Measurements from ENCODE around the gene MFRP.

MFRP gene

DNA sequence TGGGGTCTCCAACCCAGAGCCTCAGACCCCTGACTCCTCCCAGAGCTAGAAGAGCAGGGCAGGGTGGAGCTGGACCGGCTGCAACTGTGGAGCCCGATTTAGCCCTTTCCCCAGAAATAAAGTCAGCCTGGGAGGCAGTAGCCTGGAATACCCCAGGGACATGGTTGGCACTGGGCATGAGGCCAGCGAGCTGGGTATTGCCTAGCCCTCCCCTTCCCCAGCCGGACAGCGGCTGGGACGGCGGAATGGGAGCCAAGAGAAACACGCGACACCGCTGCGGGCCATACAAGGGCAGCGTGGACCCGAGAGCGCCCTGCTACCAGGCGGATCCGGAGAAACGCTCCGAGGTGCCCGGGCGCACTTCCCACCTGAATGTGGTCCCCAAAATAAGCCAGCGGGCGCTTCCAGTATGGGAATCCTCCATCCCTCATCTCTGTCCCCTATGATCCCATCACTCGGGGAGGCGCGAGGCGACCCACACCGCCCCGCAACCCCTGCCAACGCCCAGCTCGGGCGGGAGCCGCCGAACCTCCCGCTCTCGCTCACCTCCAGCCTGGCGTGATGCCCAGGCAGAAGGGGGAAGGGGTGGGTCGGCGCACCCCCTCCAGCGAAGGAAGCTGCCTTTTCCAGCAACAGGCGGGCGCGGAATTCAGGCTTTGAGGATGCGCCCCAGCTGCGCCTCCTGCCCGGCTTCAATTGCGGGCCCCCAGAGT lies 30.3 kb downstream of the MFRP start:
- peak; percentile 12 for DNase-seq

- peak; percentile 31 for DNase-seq
Measured at GRCh38 chr11:119315131-119316015, 31.1 kb downstream of the MFRP start.

- DNase-seq = peak; percentile 31
Measured at GRCh38 chr11:119314726-119315125, 31.8 kb downstream of the MFRP start.

- no peak for DNase-seq
Measured at GRCh38 chr11:119310682-119311052, 35.8 kb downstream of the MFRP start.

GRCh38 chr11:119309953-119310681 lies 36.4 kb downstream of the MFRP start:
- no peak for DNase-seq

DNA sequence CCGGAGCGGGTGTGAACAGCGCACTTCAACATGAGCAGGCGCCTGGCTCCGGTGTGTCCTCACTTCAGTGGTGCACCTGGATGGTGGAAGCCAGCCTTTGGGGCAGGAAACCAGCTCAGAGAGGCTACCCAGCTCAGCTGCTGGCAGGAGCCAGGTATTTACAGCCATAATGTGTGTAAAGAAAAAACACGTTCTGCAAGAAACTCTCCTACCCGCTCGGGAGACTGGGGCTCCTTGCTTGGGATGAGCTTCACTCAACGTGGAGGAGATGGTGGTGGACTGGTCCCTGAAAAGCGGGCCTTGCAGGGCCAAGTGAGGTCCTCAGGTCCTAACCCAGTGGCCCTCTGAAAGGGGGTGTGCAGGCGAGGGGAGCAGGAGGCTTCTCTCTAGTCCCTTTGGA lies 37.1 kb downstream of the MFRP start:
- DNase-seq = no peak

- no peak for DNase-seq
Measured at GRCh38 chr11:119307974-119308373, 38.5 kb downstream of the MFRP start.

- DNase-seq = no peak
Measured at GRCh38 chr11:119307219-119307618, 39.3 kb downstream of the MFRP start.

DNA sequence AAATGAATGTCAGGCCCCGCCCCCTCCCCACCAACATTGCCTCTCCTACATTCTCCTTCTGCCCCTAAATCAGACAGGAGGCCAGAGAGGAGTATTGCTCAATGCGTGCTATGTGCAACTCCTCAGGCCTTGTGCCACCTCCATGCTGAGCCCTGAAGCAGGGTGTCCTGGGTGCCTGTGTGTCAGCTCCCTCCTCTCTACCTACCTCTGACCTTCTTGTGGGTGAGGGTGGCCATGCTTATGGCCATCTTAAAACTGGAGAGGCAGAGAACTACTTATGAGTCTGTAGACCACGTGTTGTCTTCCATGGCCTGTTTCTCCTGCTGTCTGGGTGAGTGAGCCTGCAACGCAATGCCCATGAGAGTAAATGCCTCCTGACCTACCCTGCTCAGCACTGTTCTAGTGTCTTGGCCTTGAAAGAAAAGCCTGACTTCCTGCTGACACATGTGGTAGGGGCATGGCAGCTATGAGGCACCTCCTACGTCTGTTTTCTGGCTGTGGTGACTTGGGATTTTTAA lies 40.1 kb downstream of the MFRP start:
- DNase-seq = no peak

DNA sequence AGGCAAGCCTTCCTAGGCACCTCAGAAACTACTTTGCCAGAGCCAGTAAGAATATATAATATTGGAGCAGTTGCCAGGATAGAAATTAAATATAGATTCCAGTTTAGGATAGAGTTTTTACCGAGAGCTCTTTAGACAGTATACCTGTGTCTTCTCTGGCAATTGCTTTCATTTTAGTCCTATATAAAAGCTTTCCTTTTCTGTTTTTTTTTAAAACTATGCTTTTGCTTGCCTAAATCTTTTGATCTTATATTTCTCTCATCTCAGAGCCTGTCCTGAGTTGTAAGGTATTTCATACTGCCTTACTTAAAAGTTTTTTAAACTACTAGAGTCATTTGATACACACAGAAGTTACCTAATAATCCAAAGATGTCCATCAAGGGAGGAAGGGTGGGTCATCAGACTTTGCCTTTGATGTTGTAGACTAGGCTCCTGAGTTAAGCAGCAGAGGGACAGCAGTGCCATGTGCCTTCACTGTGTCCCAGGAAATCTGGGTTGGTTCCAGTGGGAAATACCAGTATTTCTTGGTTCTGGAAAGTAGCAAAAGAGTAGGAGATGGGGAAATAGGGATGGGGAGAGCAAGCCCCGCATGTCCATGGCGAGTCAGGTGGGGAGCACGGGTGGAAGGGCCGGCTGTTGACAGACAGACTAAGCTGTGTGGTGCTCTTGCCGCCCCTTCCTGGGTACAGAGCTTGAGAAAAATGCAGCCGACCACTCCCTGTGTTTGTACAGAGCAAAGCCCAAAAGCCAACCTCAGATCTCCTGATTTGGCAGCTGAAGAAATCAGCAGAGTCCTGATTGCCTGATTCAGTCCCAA lies 40.7 kb downstream of the MFRP start:
- DNase-seq = no peak

DNA sequence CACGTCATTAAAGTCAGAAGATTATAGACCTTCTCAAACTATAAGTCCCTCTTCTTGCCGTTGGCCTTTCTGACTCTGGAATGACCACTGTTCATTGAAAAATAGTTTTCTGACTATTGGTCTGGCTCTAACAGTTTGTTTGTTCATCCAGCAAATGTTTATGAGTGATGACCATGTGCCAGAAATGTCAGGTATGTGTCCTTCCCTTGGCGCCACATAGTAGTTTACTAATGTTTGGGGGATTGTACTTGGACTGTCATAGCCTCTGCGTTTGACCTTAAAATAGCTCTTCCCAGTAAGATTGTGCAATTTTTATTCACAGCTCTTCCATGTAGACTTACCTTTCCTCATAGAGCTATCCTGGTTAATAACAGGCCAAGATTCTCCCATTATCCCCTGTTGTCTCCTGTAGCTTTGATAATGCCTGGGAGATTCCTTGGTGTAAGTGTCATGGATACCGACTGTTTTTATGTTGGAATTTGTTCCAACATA lies 43.2 kb downstream of the MFRP start:
- DNase-seq = no peak

DNA sequence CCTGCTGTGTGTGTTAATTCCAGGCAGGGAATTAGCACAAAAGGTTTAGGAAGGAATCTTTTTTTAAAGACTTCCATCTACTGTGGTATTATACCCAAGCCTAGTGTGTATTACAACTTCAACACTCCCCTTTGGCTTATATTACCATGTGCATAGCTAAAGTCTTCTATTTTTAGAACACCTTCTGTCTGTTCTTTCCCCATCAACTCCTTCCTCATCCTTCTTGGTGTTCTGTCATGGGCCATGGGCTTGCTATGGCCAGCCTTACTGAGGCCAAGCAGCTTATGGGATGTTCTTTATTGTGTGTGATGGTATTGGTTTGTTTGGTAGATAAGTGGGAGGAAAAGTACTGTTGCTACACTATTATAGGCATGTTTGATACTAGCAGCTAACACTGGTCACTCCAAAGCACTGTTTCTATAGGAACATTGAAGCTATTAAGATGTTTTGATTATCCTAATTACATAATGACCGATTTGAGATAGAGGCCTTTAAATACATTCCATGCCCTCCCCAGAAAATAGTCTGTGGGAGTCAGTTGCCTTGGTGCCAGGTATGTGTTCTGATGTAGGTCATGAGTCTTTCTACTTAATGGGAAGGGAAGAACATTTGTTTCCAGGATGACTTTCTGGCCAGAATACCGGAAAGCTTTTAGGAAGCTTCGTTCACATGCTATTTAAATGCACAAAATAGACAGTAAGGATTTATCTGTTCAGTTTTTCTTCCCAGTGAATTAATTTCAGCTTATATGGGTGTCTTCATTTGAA lies 46.1 kb downstream of the MFRP start:
- DNase-seq = no peak

DNA sequence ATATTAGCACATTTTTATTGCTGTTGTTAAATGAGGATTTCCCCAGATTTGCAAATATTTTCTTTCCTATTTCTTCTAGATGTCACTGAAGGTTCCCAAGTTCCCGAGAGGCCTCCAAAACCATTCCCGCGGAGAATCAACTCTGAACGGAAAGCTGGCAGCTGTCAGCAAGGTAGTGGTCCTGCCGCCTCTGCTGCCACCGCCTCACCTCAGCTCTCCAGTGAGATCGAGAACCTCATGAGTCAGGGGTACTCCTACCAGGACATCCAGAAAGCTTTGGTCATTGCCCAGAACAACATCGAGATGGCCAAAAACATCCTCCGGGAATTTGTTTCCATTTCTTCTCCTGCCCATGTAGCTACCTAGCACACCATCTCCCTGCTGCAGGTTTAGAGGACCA lies 47.1 kb downstream of the MFRP start:
- DNase-seq = no peak

GRCh38 chr11:119298726-119299125 lies 47.8 kb downstream of the MFRP start:
- no peak for DNase-seq

GRCh38 chr11:119297938-119298337 lies 48.6 kb downstream of the MFRP start:
- no peak for DNase-seq

GRCh38 chr11:119295178-119295577 lies 51.3 kb downstream of the MFRP start:
- no peak for DNase-seq

DNA sequence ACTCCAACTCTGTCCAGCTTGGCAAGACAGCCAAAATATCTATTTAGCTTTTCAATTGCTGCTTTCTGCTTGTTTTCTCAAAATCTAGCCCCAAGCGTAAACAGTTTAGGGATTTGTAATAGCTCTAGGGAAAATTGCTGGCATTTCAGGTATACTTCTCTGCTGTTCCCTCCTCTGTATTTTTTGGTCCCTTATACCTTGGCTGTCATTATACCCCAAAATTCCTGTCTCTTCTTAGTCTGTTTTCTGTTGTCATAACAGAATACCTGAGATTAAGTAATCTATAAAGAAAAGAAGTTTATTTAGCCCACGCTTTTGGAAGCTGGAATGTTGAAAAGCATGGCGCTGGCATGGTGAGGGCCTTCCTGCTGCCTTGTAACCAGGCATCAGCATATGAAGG lies 53.0 kb downstream of the MFRP start:
- DNase-seq = no peak

DNA sequence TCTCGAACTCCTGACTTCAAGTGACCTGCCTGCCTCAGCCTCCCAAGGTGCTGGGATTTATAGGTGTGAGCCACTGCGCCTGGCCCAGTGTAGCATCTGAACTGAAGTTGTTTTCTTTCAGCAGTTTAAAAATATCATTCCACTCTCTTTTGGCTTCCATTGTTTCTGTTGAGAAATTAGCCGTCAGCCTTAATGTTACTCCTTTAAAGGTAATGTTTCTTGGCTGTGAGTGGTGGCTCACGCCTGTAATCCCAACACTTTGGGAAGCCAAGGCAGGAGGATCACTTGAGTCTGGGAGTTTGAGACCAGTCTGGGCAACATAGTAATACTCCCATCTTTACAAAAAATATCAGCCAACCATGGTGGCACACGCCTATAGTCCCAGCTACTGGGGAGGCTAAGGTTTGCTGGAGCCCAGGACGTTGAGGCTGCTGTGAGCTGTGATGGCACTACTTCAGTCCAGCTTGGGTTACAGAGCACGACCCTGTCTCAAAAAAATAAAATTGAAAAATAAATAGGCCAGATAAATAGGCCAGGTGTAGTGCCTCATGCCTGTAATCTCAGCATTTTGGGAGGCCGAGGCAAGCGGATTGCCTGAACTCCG lies 55.5 kb downstream of the MFRP start:
- DNase-seq = no peak
